Measurements from ENCODE around the gene TMEM167A.

TMEM167A gene

DNA sequence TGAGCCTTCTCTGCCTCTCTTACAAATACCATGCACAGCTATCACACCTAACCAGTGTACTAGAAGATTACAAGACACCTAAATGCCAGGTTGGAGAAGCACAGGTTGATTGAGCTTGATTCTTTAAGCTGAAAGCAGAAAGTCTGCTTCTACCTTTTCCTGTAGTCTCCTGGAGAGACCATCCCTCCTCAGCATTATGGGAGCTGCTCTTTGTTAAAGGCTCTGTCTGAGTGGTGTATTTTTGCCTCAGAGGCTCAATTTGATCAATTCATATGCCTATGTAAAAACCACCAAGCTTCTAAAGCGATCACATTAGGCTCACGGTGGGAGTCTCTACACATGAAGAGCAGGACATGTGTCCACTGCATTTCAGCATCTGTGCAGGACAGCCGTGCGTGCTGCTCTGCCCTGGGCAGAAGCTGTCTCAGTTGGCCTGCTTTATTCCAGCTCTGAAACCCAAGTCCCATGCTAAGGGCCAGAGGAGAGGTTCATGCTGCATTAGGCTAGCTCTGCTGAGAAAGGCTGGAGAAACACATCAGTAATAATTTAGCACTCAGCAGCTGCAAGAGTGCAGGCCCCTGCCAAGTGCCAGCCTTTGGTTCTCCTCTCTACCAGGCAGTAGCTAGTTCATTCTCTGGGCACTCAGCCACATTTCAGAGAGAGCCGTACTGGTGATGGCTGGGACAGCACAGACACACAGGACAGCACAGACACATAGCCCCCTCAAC is 41.7 kb downstream of the TMEM167A start:
- Mint-ChIP-seq H3K4me1 (no peaks in the 10 kb centered on the region), H3K4me3 (no peak overlapping the region), H3K27me3 (no peaks in the 10 kb centered on the region), H3K36me3 (no peaks in the 10 kb centered on the region), H3K9me3 (no peaks in the 10 kb centered on the region), H3K27ac (no peak overlapping the region)
- CTCF ChIA-PET = no interaction called here
- DNase-seq = no peak

DNA sequence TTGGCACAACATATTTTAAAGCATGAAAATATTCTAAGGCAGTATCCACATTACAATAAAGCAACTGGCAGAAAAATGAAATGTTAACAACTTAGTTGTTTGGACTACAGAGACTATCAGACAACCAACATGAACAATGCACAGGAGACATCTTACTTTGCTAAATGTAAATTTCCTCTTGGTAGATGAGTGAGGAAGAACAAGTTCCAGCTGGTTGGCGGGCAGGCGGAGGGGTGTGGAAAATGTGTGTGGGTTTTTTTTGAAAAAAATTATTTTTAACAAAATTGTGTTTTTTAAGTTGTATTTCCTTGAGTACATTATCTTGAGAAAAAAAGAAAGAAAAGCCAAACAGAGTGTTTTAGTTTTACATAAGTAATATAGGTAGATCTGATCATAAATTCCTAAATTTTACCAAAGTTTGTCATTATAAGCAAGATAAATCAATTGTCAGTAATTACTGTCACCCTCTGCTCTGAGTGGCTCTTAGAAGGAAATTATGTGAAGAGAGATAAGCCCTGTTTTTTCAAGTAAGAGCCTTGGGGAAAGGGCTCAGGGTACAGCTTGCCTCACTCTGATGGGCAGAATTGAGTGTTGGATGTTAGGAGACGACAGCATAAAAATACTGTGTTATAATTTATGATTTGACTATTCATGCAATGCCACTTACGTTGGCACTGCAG is 42.5 kb downstream of the TMEM167A start:
- Mint-ChIP-seq H3K4me3 (no peak overlapping the region), H3K9me3 (no peaks in the 10 kb centered on the region), H3K27ac (no peak overlapping the region), H3K27me3 (no peaks in the 10 kb centered on the region), H3K4me1 (no peaks in the 10 kb centered on the region), H3K36me3 (no peaks in the 10 kb centered on the region)
- no peak for DNase-seq
- CTCF ChIA-PET = no interaction called here

DNA sequence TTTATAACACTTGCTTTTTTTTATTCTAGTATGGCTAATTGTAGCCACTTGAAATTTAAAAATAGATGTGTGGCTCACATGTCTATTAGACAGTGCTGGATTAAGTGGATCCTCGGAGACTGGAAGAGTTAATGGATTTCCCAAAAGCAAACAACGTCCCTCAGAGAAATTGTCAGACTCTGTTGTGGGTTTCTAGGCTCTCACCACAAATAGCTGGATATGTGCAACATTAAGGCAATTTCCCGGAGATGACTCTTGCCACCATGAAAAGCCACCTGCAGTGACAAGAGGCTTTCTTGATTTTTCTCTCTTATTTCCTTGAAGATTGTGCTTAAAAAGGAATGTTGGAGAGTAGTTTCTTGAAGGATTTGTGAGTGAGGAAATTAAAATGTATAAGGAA is 43.2 kb downstream of the TMEM167A start:
- H3K27me3 Mint-ChIP-seq = no peaks in the 10 kb centered on the region
- DNase-seq = no peak
- no peaks in the 10 kb centered on the region for H3K4me1 Mint-ChIP-seq
- CTCF ChIA-PET = no interaction called here
- H3K4me3 Mint-ChIP-seq = no peak overlapping the region
- H3K36me3 Mint-ChIP-seq = no peaks in the 10 kb centered on the region
- H3K27ac Mint-ChIP-seq = no peak overlapping the region
- H3K9me3 Mint-ChIP-seq = no peaks in the 10 kb centered on the region

DNA sequence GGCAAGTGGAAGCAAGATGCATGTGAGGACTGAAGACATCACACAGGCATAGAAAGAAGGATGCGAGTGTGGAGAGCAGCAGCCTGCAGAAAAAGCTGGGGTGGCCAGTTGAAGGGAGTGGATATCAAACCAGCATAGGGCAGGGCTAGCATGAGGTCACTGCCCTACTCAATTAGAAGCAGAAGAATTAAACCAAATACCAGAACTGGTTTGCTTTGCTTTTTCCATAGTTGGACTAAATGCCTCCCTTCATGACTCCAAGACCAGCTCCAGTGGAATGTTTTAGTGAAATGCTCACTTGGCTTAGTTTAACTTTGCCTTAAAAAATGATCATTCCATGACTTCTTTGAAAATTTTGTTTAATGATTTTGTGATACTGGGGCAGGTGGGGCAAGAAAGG is 45.8 kb downstream of the TMEM167A start:
- H3K4me3 Mint-ChIP-seq = no peak overlapping the region
- CTCF ChIA-PET = no interaction called here
- H3K27me3 Mint-ChIP-seq = no peaks in the 10 kb centered on the region
- no peak overlapping the region for H3K27ac Mint-ChIP-seq
- H3K9me3 Mint-ChIP-seq = no peaks in the 10 kb centered on the region
- H3K4me1 Mint-ChIP-seq = no peaks in the 10 kb centered on the region
- no peaks in the 10 kb centered on the region for H3K36me3 Mint-ChIP-seq
- no peak for DNase-seq

DNA sequence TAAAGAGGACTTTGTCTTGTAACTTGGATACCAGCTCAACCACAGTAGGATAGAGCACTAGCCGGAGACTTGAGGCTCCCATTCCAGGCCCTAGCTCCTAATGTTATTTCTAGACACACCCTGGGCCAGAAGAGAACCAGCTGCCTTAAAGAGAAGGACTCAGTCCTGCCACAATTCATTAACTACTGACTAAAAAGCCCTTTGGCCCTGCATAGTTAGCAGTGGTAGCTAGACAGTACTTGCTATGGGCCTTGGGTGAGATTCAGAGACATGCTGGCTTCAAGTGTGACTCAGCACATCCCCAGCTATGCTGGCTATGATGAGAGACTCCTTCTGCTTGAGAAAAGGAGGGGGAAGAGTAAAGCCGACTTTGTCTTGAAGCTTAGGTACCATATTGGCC is 47.3 kb downstream of the TMEM167A start:
- H3K9me3 Mint-ChIP-seq = no peaks in the 10 kb centered on the region
- CTCF ChIA-PET = no interaction called here
- no peak overlapping the region for H3K4me3 Mint-ChIP-seq
- H3K27ac Mint-ChIP-seq = no peak overlapping the region
- no peak for DNase-seq
- no peaks in the 10 kb centered on the region for H3K4me1 Mint-ChIP-seq
- no peaks in the 10 kb centered on the region for H3K27me3 Mint-ChIP-seq
- no peaks in the 10 kb centered on the region for H3K36me3 Mint-ChIP-seq

DNA sequence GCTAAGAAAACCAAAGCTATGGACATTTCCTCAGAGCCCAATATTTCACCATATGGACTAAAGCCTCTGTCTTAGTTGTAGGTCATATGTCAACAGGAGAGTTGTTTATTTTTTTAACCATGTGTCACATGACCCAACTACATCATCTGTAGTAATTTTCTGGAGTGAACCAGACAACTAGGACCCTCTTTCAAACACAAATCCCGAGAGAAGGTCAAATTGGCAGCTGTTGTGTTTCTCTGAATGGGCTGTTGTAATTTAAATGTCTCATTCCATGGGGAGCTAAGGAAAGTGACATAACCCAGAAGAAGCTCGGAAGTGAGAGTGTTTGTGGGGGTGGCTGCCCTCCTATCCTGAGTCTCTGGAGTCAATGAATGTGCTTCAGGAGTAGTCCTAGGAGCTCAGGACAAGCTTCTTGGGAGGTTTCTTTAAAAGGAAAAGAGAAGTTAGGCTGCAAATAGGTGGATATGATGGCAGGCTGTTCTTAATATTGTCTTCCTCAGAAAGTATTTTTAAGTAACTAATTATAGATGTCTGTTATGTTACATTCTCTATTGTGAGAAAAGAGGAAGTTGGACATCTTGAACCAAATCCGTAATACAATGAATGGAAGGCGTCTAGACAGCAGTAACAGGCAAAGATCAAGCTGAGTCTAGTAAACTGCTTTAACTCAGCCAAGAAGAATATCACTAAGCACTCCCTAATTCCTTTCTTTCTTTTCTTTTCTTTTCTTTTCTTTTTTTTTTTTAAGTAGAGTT is 50.1 kb downstream of the TMEM167A start:
- no peaks in the 10 kb centered on the region for H3K27me3 Mint-ChIP-seq
- H3K27ac Mint-ChIP-seq = no peak overlapping the region
- no peak for DNase-seq
- no peak overlapping the region for H3K4me3 Mint-ChIP-seq
- H3K9me3 Mint-ChIP-seq = no peaks in the 10 kb centered on the region
- no peaks in the 10 kb centered on the region for H3K4me1 Mint-ChIP-seq
- H3K36me3 Mint-ChIP-seq = no peaks in the 10 kb centered on the region
- CTCF ChIA-PET = no interaction called here

DNA sequence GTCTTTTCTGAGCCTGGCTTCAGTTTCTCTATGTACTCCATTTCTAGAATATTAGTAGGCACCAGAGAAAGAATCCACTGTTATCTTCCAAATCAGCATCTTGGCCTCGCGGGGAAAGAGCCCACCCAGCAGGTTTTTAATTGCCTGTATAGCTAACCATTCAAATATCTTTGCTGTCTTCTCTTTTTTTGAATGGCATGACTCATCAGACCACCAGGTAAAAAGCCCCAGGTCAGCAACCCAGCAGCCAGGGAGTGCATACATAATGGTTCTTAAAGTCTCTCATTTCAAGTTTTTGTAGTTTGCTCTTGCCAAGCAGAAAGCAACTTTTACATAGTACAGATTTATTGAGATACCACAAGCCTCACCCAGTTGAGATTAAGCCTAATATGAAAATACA is 50.7 kb downstream of the TMEM167A start:
- no peak for DNase-seq
- no peaks in the 10 kb centered on the region for H3K36me3 Mint-ChIP-seq
- H3K4me1 Mint-ChIP-seq = no peaks in the 10 kb centered on the region
- no peak overlapping the region for H3K4me3 Mint-ChIP-seq
- no peak overlapping the region for H3K27ac Mint-ChIP-seq
- no peaks in the 10 kb centered on the region for H3K9me3 Mint-ChIP-seq
- CTCF ChIA-PET = no interaction called here
- no peaks in the 10 kb centered on the region for H3K27me3 Mint-ChIP-seq

DNA sequence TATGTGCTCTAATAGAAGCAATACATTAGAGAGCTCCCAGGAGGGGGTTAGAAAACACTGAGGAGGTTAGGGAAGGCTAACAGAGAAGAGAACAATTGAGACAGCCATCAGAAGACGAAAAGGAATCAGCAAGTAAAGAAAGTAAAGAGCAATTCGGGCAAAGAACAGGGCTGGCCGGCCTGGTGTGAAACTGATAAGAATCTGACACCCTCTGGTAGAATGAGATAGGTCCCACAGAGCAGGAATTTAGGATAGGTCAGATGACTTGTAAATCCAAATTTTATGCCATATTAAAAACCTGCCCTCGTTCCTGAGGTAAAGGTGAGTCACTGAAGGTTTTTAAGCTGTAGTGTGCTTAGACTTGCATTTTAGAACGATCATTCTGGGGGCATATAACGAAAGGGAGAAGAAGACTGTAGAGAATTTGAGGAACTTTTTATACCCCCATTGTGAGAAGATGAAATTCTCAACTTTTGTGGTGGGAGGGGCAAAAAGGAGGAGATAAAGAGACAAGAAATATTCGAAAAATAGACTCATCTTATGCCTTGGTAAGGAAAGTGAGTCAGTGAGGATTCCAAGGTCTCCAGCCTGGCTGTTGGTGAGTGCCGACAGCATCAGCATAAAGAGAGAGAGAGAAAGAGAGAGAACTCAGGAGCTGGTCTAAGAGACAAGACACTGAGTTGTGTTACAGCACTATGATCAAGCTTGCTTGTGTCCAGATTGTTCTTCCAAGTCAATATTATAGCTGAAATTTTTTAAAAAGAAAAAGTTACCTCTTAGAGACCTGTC is 51.3 kb downstream of the TMEM167A start:
- H3K4me1 Mint-ChIP-seq = no peaks in the 10 kb centered on the region
- CTCF ChIA-PET = interaction anchor here (0.6 kb wide), 1 partner anchor 372 kb away, joined by 3 read pairs; no protein-coding TSS in a partner anchor

DNA sequence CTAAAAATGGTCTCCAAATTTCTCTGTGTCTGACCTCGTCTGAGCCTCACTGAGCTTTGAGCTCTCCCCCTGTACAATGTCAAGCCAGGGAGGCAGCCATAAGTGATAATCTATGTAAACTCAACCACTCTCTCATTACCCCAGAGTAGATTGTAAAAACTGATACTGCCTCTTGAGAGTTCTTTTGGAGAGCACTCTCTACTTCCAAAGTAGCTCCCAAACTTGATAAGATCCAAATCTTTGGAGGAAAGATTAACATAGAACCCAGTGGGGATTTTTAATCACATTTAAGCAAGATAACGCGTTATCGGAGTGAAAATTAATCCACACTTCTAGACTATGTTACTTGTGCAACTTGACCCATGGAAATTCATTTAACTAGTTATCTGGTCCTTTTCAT is 54.9 kb downstream of the TMEM167A start:
- H3K36me3 Mint-ChIP-seq = no peaks in the 10 kb centered on the region
- CTCF ChIA-PET = no interaction called here
- no peak overlapping the region for H3K27ac Mint-ChIP-seq
- DNase-seq = no peak
- H3K4me3 Mint-ChIP-seq = no peak overlapping the region
- no peaks in the 10 kb centered on the region for H3K9me3 Mint-ChIP-seq
- no peaks in the 10 kb centered on the region for H3K4me1 Mint-ChIP-seq
- no peaks in the 10 kb centered on the region for H3K27me3 Mint-ChIP-seq

More for the DNA sequence above, 51.3 kb downstream of the TMEM167A start:
- Mint-ChIP-seq H3K27me3 (no peaks in the 10 kb centered on the region), H3K4me3 (no peak overlapping the region), H3K9me3 (no peaks in the 10 kb centered on the region), H3K36me3 (no peaks in the 10 kb centered on the region), H3K27ac (no peak overlapping the region)
- no peak for DNase-seq

DNA sequence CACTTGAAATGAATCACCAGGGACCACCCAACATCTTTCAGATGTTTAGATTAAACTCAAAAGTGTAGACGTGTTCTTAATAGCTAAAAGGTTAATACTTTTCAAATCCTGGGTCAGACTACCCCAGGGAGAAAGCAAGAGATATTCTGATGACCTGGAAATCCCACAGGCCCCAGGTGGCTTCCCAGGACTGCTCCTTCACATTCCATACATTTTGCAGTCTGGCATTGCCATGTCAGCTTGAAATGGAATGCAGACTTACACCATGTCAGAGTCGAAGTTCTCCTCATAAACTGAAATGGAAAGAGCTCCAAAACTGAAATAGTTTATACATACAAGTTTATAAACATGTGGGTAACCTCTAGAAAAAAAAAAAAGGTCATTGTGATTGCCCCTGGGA is 61.5 kb downstream of the TMEM167A start:
- H3K36me3 Mint-ChIP-seq = no peaks in the 10 kb centered on the region
- CTCF ChIA-PET = no interaction called here
- H3K9me3 Mint-ChIP-seq = no peaks in the 10 kb centered on the region
- H3K4me3 Mint-ChIP-seq = no peak overlapping the region
- no peak for DNase-seq
- no peaks in the 10 kb centered on the region for H3K4me1 Mint-ChIP-seq
- H3K27me3 Mint-ChIP-seq = no peaks in the 10 kb centered on the region
- H3K27ac Mint-ChIP-seq = no peak overlapping the region

DNA sequence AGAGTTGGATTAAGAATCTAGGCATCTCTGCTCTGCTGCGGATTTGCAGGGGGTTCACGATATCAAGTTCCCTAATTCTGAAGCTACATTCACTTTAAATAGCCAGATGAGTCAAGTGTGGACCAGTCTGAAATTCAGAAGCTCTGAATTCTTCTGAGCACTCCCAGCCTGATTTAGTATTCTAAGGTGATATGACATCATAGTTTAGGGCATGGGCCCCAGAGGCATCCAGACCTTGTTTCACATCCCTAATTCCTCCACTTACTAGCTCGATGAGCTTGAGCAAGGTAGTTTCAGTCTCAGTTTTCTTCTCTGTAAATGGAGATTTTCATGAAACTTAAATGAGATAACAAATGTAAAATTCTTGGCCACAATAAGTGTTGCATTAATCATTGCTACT is 65.2 kb downstream of the TMEM167A start:
- DNase-seq = no peak
- CTCF ChIA-PET = no interaction called here

DNA sequence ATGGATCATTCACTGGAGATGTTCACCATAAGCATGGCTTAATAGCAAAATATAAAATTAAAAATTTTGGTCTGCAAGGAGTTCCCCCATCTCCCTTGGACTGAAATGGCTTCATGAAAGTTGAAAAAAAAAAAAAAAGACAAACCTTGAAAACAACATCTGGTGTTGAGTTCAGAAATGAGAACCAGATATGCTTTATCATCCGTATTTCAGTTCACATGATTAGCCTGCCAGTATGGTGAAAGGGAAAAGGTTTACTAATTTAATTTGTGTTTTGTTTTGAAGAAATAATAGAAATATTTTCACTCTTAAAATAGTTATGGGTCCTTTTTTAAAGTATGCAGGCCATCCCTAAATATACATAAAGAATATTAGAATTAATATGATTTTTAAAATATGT is 67.8 kb downstream of the TMEM167A start:
- DNase-seq = no peak
- Mint-ChIP-seq H3K4me3 (no peak overlapping the region), H3K9me3 (no peaks in the 10 kb centered on the region), H3K36me3 (no peaks in the 10 kb centered on the region), H3K27ac (no peak overlapping the region), H3K4me1 (no peaks in the 10 kb centered on the region), H3K27me3 (no peaks in the 10 kb centered on the region)
- CTCF ChIA-PET = no interaction called here

More for the DNA sequence above, 65.2 kb downstream of the TMEM167A start:
- no peaks in the 10 kb centered on the region for H3K9me3 Mint-ChIP-seq
- no peaks in the 10 kb centered on the region for H3K4me1 Mint-ChIP-seq
- H3K27ac Mint-ChIP-seq = no peak overlapping the region
- no peaks in the 10 kb centered on the region for H3K36me3 Mint-ChIP-seq
- H3K4me3 Mint-ChIP-seq = no peak overlapping the region
- H3K27me3 Mint-ChIP-seq = no peaks in the 10 kb centered on the region

DNA sequence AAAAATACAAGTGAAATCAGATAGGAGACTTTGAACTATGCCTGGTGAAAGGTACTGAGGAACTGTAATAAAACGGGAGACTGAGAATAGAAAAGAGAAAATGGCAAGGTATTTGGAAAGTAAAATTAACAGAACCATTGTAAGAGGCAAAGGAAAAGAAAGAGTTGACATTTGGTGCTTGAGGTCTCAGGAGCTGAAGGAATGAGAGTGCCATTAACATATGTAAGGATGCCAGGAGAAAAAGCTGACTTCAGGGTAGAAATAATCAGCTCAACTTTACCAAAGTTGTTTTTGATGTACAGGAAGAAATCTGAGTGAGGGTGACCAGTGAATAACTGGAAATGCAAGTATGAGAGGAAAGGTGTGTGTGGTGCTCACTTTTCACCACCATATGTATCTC is 69.4 kb downstream of the TMEM167A start:
- Mint-ChIP-seq H3K27ac (no peak overlapping the region), H3K4me3 (no peak overlapping the region), H3K4me1 (no peaks in the 10 kb centered on the region), H3K36me3 (no peaks in the 10 kb centered on the region), H3K9me3 (no peaks in the 10 kb centered on the region), H3K27me3 (no peaks in the 10 kb centered on the region)
- CTCF ChIA-PET = no interaction called here
- no peak for DNase-seq

DNA sequence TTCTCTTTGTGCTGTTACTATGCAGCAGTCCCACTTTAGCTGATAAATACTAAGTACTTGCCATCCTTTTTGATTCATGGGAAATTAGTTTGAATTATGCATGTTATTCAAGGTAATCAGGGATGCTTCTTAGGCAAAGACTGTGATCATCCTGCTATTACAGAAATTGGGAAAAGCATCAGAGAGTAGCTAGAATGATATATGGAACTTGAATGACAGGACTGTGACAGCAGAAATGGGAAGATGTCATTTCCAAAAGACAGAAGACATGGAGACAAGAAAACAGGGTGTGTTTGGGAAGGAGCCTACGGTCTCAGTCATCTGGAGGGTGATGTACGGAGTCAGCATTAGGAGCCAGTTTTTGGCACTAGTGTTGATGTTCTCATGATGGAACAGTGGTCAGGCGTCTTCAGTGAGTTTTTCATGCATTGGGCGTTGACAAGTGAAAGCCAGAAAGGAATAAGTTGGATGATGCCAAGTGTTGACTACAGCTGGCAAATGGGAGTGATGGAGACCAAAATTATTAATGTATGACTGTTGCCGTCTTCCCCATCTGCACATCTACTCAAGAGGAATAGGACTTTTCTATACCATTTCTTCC is 70.4 kb downstream of the TMEM167A start:
- DNase-seq = no peak
- Mint-ChIP-seq H3K4me1 (no peaks in the 10 kb centered on the region), H3K36me3 (no peaks in the 10 kb centered on the region), H3K4me3 (no peak overlapping the region), H3K27me3 (no peaks in the 10 kb centered on the region), H3K27ac (no peak overlapping the region), H3K9me3 (no peaks in the 10 kb centered on the region)
- CTCF ChIA-PET = no interaction called here

All from activated naive CD4-positive, alpha-beta T cell treated with anti-CD3 and anti-CD28 coated beads, Interleukin-2, amount 10 ng/mL, durations not matched to agents 7 days and 5 days (primary cell).